Fibroblast of lung (primary cell): ENCODE results near the gene PHACTR2.

Experiments
- CTCF ChIP-seq, 2 donors: IDR thresholded peaks in 1 of 2; conservative IDR thresholded peaks in 1 of 2; 1 replicate in 1 of 2; 2 replicates in 1 of 2; pipeline ENCODE4 v1.5.1; 2011 to 2012; ENCODE audit warnings: low read length in 2 of 2, control low read depth in 1 of 2, inconsistent platforms in 1 of 2, low read depth in 1 of 2, mild to moderate bottlenecking in 1 of 2
- EZH2 ChIP-seq: IDR thresholded peaks from 2 replicates; pipeline ENCODE4 v1.5.1; 2012; ENCODE audit warnings: low read length, control low read depth, mild to moderate bottlenecking; ENCODE audit errors: missing control alignments

GRCh38 chr6:143733510-143733909 lies 55.7 kb downstream of the PHACTR2 start:
- no peak for TF ChIP-seq CTCF (conservative IDR thresholded peaks at IDR 0.05 in 1 of 2, IDR thresholded peaks at IDR 0.05 in 1 of 2; ENCODE audit: low read depth in 1 of 2, low read length in 2 of 2)
- no peak for TF ChIP-seq EZH2
